Calu3 (cell line): ENCODE data around the gene USP17L17. TPM values are rescaled to one million over a fixed set of nuclear protein-coding genes. Genes with fewer than 3 reads are reported as not detected.
"Not testable (repeated sequence)": the region's sequence is repeated elsewhere in the genome, so short reads cannot be mapped to it uniquely, and the experiment has no call there.

Experiments used
- BruUV-seq: library from RNA; stranded (reverse); fragments of 400-500 nt; replicated peaks from 2 replicates; lab custom pipeline; 2021; lab: Mats Ljungman, UMichigan
- CTCF ChIA-PET: fragments of 300-600 bp; sonication (Branson Sonifier 250); formaldehyde crosslinking; loops from one replicate; lab custom pipeline; 2022; ENCODE audit warnings: antibody characterized with exemption; lab: Charles Lee
- DNase-seq: peaks from one replicate; pipeline ENCODE4 v3.0.0; 2022
- H3K27ac Mint-ChIP-seq: one replicate; pipeline ENCODE4 v1.8.0; 2022; ENCODE audit warnings: mixed read lengths; ENCODE audit not compliant: unreplicated experiment
- H3K27me3 Mint-ChIP-seq: one replicate; pipeline ENCODE4 v1.8.0; 2022; ENCODE audit warnings: mixed read lengths; ENCODE audit not compliant: unreplicated experiment
- H3K36me3 Mint-ChIP-seq: one replicate; pipeline ENCODE4 v1.8.0; 2022; ENCODE audit warnings: mild to moderate bottlenecking, moderate library complexity, mixed read lengths; ENCODE audit not compliant: insufficient read depth, unreplicated experiment
- H3K4me1 Mint-ChIP-seq: one replicate; pipeline ENCODE4 v1.8.0; 2022; ENCODE audit warnings: mild to moderate bottlenecking, low read depth, mixed read lengths; ENCODE audit not compliant: unreplicated experiment
- H3K4me3 Mint-ChIP-seq: one replicate; pipeline ENCODE4 v1.8.0; 2022; ENCODE audit warnings: mild to moderate bottlenecking, low read depth, moderate library complexity, mixed read lengths; ENCODE audit not compliant: unreplicated experiment
- H3K9me3 Mint-ChIP-seq: one replicate; pipeline ENCODE4 v1.8.0; 2022; ENCODE audit warnings: low read depth, mixed read lengths; ENCODE audit not compliant: unreplicated experiment
- intact Hi-C: fragments of 100-400 bp; cut with micrococcal nuclease; formaldehyde crosslinking; loops from one replicate; pipeline ENCODE4 v1.10.0; 2022; ENCODE audit not compliant: unreplicated experiment
- total RNA-seq: library from RNA; stranded (reverse); gene quantifications from 2 replicates; pipeline ENCODE4 v1.2.3, GENCODE V29; 2022

Gene USP17L17
- total RNA-seq, 1 experiment from 2014 or later, result not detected

DNA sequence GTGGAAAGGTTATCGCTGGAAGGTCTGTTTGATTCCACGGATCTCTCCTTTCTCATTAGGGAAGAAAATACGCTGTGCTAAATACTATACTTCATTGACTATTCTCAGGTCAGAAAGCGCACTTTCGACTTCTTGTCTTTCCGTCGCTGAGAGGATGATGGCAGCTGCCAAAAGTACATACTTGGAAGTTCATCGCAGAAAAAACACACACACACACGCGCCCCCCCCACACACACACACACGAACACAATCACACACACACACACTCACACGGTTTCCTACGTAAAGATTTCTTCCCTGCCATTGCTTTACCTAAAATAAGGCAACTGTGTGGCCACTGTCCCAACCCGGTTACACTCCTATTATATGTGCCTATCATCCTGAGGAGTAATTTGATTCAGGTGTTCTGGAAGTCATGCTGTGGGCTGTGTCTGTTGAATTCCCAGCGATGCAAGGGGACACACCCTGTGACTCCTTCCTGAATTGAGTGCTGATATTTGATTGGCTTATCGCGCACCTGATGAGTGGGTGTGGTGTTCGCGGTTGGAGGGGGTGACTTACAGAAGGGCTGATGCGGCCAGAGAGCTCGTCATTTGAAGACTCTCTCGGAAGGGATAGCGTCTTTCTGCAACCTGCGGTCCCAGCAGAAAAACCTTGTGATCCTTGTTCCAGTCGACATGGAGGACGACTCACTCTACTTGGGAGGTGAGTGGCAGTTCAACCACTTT is 4.4 kb downstream of the USP17L17 start, which contains the start of gene USP17L18:
USP17L18 (plus strand) TSS at position 678 of the 728 bp plus-strand sequence; CDS start at position 678, 0 bp downstream.
- BruUV-seq, H3K4me1 Mint-ChIP-seq, H3K27me3 Mint-ChIP-seq, H3K27ac Mint-ChIP-seq, H3K36me3 Mint-ChIP-seq, H3K9me3 Mint-ChIP-seq, DNase-seq, intact Hi-C loops, CTCF ChIA-PET, H3K4me3 Mint-ChIP-seq: not testable (repeated sequence)

DNA sequence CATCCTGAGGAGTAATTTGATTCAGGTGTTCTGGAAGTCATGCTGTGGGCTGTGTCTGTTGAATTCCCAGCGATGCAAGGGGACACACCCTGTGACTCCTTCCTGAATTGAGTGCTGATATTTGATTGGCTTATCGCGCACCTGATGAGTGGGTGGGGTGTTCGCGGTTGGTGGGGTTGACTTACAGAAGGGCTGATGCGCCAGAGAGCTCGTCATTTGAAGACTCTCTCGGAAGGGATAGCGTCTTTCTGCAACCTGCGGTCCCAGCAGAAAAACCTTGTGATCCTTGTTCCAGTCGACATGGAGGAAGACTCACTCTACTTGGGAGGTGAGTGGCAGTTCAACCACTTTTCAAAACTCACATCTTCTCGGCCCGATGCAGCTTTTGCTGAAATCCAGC is 9.4 kb downstream of the USP17L17 start, which contains the start of gene USP17L19:
USP17L19 (plus strand) TSS at position 301 of the 400 bp plus-strand sequence; CDS start at position 301, 0 bp downstream.
- H3K36me3 Mint-ChIP-seq, CTCF ChIA-PET: not testable (repeated sequence)

GRCh38 chr4:9257824-9258223 is 14.1 kb downstream of the USP17L17 start, which contains the start of gene USP17L20:
TSS of gene USP17L20 (plus strand) at chr4:9258124. CDS start at chr4:9258124, 0 bp downstream.
- H3K27ac Mint-ChIP-seq, H3K4me1 Mint-ChIP-seq, DNase-seq, CTCF ChIA-PET, H3K4me3 Mint-ChIP-seq, BruUV-seq, H3K9me3 Mint-ChIP-seq, H3K36me3 Mint-ChIP-seq, H3K27me3 Mint-ChIP-seq, intact Hi-C loops: not testable (repeated sequence)

More for the DNA sequence above, 9.4 kb downstream of the USP17L17 start, which contains the start of gene USP17L19:
- H3K4me1 Mint-ChIP-seq, H3K27me3 Mint-ChIP-seq, intact Hi-C loops, DNase-seq, H3K9me3 Mint-ChIP-seq, H3K27ac Mint-ChIP-seq, H3K4me3 Mint-ChIP-seq, BruUV-seq: not testable (repeated sequence)

- CTCF ChIA-PET, intact Hi-C loops, H3K4me1 Mint-ChIP-seq, H3K27me3 Mint-ChIP-seq, H3K4me3 Mint-ChIP-seq, H3K27ac Mint-ChIP-seq, H3K36me3 Mint-ChIP-seq, DNase-seq, H3K9me3 Mint-ChIP-seq, BruUV-seq: not testable (repeated sequence)
Observed at GRCh38 chr4:9262572-9262971, 18.9 kb downstream of the USP17L17 start, which contains the start of gene USP17L21. TSS of gene USP17L21 (plus strand) at chr4:9262872. CDS start at chr4:9262872, 0 bp downstream.

DNA sequence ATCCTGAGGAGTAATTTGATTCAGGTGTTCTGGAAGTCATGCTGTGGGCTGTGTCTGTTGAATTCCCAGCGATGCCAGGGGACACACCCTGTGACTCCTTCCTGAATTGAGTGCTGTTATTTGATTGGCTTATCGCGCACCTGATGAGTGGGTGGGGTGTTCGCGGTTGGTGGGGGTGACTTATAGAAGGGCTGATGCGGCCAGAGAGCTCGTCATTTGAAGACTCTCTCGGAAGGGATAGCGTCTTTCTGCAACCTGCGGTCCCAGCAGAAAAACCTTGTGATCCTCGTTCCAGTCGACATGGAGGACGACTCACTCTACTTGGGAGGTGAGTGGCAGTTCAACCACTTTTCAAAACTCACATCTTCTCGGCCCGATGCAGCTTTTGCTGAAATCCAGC is 23.6 kb downstream of the USP17L17 start, which contains the start of gene USP17L22:
USP17L22 (plus strand) TSS at position 301 of the 400 bp plus-strand sequence; CDS start at position 301, 0 bp downstream.
- H3K36me3 Mint-ChIP-seq, H3K9me3 Mint-ChIP-seq, BruUV-seq, H3K4me3 Mint-ChIP-seq, H3K4me1 Mint-ChIP-seq, intact Hi-C loops, H3K27me3 Mint-ChIP-seq, CTCF ChIA-PET, H3K27ac Mint-ChIP-seq, DNase-seq: not testable (repeated sequence)

GRCh38 chr4:9271719-9272118 is 28.0 kb downstream of the USP17L17 start:
- H3K27ac Mint-ChIP-seq, intact Hi-C loops, H3K4me3 Mint-ChIP-seq, H3K9me3 Mint-ChIP-seq, CTCF ChIA-PET, BruUV-seq, H3K27me3 Mint-ChIP-seq, H3K36me3 Mint-ChIP-seq, H3K4me1 Mint-ChIP-seq: not testable (repeated sequence)
- peak; percentile 1 for DNase-seq

Other genes starting within 250 kb of the USP17L17 start
- not detected in 2 replicates for gene FAM90A26, start 73.5 kb upstream of the USP17L17 start, total RNA-seq
- gene USP17L10, start 33.2 kb upstream of the USP17L17 start, total RNA-seq, result not detected in 2 replicates
- gene USP17L11, start 28.5 kb upstream of the USP17L17 start, total RNA-seq, result not detected in 2 replicates
- not detected in 2 replicates for gene USP17L12, start 23.7 kb upstream of the USP17L17 start, total RNA-seq
- gene USP17L13, start 19.0 kb upstream of the USP17L17 start, total RNA-seq, result not detected in 2 replicates
- not detected in 2 replicates for gene USP17L15, start 9.5 kb upstream of the USP17L17 start, total RNA-seq
- not detected in 2 replicates for gene USP17L18, start 4.8 kb downstream of the USP17L17 start, total RNA-seq
- gene USP17L19, start 9.5 kb downstream of the USP17L17 start, total RNA-seq, result not detected in 2 replicates
- not detected in 2 replicates for gene USP17L20, start 14.2 kb downstream of the USP17L17 start, total RNA-seq
- gene USP17L21, start 19.0 kb downstream of the USP17L17 start, total RNA-seq, result not detected in 2 replicates
- not detected in 2 replicates for gene USP17L22, start 23.7 kb downstream of the USP17L17 start, total RNA-seq
- not detected in 2 replicates for gene USP17L24, start 81.3 kb downstream of the USP17L17 start, total RNA-seq
- not detected in 2 replicates for gene USP17L25, start 86.0 kb downstream of the USP17L17 start, total RNA-seq
- not detected in 2 replicates for gene USP17L26, start 90.8 kb downstream of the USP17L17 start, total RNA-seq
- not detected in 2 replicates for gene USP17L5, start 95.5 kb downstream of the USP17L17 start, total RNA-seq
- not detected in 2 replicates for gene USP17L27, start 100.3 kb downstream of the USP17L17 start, total RNA-seq
- gene USP17L28, start 105.0 kb downstream of the USP17L17 start, total RNA-seq, result not detected in 2 replicates
- gene USP17L29, start 109.8 kb downstream of the USP17L17 start, total RNA-seq, result not detected in 2 replicates
- not detected in 2 replicates for gene USP17L30, start 119.2 kb downstream of the USP17L17 start, total RNA-seq
- not detected in 2 replicates for gene DEFB131A, start 200.5 kb downstream of the USP17L17 start, total RNA-seq